Esophagus muscularis mucosa (tissue), 4 donors: ENCODE data around the gene ABCA1. TPM values are rescaled to one million over a fixed set of nuclear protein-coding genes. Genes with fewer than 3 reads are reported as not detected.

Source experiments
- DNase-seq: peaks from one replicate; pipeline ENCODE4 v3.0.0-alpha.2; 2017; ENCODE audit errors: extremely low spot score
- H3K27ac ChIP-seq, 4 donors: fragments of 200-600 bp; sonication (generic); replicated peaks in 1 of 4; 1 replicate in 3 of 4; 2 replicates in 1 of 4; pipeline ENCODE4 v1.5.1; 2016 to 2019; ENCODE audit warnings: mild to moderate bottlenecking in 1 of 4
- H3K27me3 ChIP-seq, 4 donors: fragments of 200-600 bp; sonication (generic); one replicate each; pipeline versions ENCODE4 v1.5.1 to v1.6.0; 2016 to 2019
- H3K36me3 ChIP-seq, 4 donors: fragments of 200-600 bp; sonication (generic); one replicate each; pipeline ENCODE4 v1.5.1; 2016 to 2019
- H3K4me1 ChIP-seq, 4 donors: fragments of 200-600 bp; sonication (generic); one replicate each; pipeline ENCODE4 v1.5.1; 2016 to 2019
- H3K4me3 ChIP-seq, 4 donors: fragments of 200-600 bp; sonication (generic); 1 replicate in 2 of 4; 2 replicates in 2 of 4; pipeline ENCODE4 v1.5.1; 2016 to 2019; ENCODE audit warnings: mild to moderate bottlenecking in 4 of 4, moderate library complexity in 1 of 4
- H3K9me3 ChIP-seq, 4 donors: fragments of 200-600 bp; sonication (generic); 1 replicate in 3 of 4; 2 replicates in 1 of 4; pipeline ENCODE4 v1.5.1; 2016 to 2019
- CTCF ChIP-seq, 3 experiments: fragments of 200-600 bp in 2 of 3; fragments of 450-650 bp in 1 of 3; sonication (generic) in 2 of 3; IDR thresholded peaks; one replicate each; pipeline ENCODE4 v1.5.1; 2017 to 2019; ENCODE audit warnings: antibody characterized with exemption in 3 of 3, mild to moderate bottlenecking in 2 of 3, moderate library complexity in 1 of 3
- EP300 ChIP-seq: sonication (generic); formaldehyde crosslinking; IDR thresholded peaks from one replicate; pipeline ENCODE4 v1.6.1; 2017; ENCODE audit warnings: antibody characterized with exemption
- POLR2A ChIP-seq: fragments of 450-650 bp; IDR thresholded peaks from one replicate; pipeline ENCODE4 v1.6.1; 2017; ENCODE audit warnings: antibody characterized with exemption, moderate library complexity, mild to moderate bottlenecking, low read depth
- POLR2AphosphoS5 ChIP-seq, 2 donors: sonication (generic); formaldehyde crosslinking; IDR thresholded peaks; one replicate each; pipeline ENCODE4 v1.6.1; 2017; ENCODE audit warnings: antibody characterized with exemption in 2 of 2
- WGBS: methylation state at CpG from one replicate; pipeline ENCODE4 v1.1.5; 2018; 5-methylcytosine and 5-hydroxymethylcytosine counted together
- intact Hi-C: fragments of 100-400 bp; cut with DNase I; formaldehyde crosslinking; loops from one replicate; pipeline ENCODE4 v1.15.1; 2023
- total RNA-seq, 4 donors: library from RNA; depleted of rRNA; stranded (reverse); fragments of >200 nt; gene quantifications; one replicate each; pipeline versions ENCODE4 v1.1.0 to v1.2.1, GENCODE V29; 2016

ABCA1 gene
- total RNA-seq, 4 donors from 2014 or later: 47.8 to 73.9 (median 54.7) TPM

- no peak for DNase-seq
- intact Hi-C loops: no loop called here
- Histone ChIP-seq H3K27ac (no peak overlapping the region), H3K9me3 (no peaks in the 10 kb centered on the region), H3K4me3 (no peak overlapping the region), H3K27me3 (no peaks in the 10 kb centered on the region), H3K36me3 (peaks cover 91 to 100% (median 98%) of the 10 kb centered on the region in 4 donors), H3K4me1 (peaks cover 0 to 23% (median 7%) of the 10 kb centered on the region in 4 donors)
- 86% methylated on average over 3 of the region's 3 CpGs for WGBS
- TF ChIP-seq POLR2AphosphoS5 (IDR thresholded peaks at IDR 0.05) (no peak), POLR2A (no peak), CTCF (IDR thresholded peaks at IDR 0.05) (no peak), EP300 (no peak)
These were observed 96.3 kb downstream of the ABCA1 start for GRCh38 chr9:104831681-104832080.

DNA sequence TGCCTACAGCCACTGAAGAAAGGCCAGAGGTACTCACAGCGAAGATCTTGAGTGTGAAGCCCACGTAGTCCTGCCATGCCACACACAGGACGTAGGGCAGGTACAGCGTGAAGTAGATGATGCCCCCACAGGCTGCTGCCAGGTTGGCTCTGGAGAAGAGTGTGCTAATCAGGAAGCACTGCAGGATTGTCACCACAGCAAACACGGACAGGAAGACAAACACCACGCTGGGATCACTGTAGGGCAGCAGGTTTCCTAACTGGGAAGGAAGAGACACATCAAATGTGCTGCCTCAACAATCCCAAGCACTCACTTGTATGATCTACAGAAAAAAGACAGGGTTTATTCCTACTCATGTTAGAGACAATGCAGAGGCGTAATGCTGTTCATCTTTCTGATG, 101.0 kb downstream of the ABCA1 start:
- peaks cover 98 to 100% (median 99%) of the 10 kb centered on the region in 4 donors for H3K36me3 ChIP-seq
- no peaks in the 10 kb centered on the region for H3K9me3 ChIP-seq
- H3K27me3 ChIP-seq: no peaks in the 10 kb centered on the region
- TF ChIP-seq POLR2AphosphoS5 (IDR thresholded peaks at IDR 0.05) (no peak), POLR2A (no peak), CTCF (IDR thresholded peaks at IDR 0.05) (no peak), EP300 (no peak)
- intact Hi-C loops: no loop called here
- H3K4me1 ChIP-seq: no peaks in the 10 kb centered on the region
- H3K27ac ChIP-seq: no peak overlapping the region
- WGBS: 83% methylated on average over 7 of the region's 7 CpGs
- DNase-seq: no peak
- H3K4me3 ChIP-seq: no peak overlapping the region

- WGBS: 82% methylated on average over 3 of the region's 3 CpGs
- intact Hi-C loops: no loop called here
- H3K27ac ChIP-seq: no peak overlapping the region
- H3K4me3 ChIP-seq: no peak overlapping the region
- H3K9me3 ChIP-seq: no peaks in the 10 kb centered on the region
- H3K36me3 ChIP-seq: peaks cover 98 to 100% (median 99%) of the 10 kb centered on the region in 4 donors
- DNase-seq: no peak
- H3K4me1 ChIP-seq: no peaks in the 10 kb centered on the region
- H3K27me3 ChIP-seq: no peaks in the 10 kb centered on the region
- TF ChIP-seq POLR2A (no peak), POLR2AphosphoS5 (IDR thresholded peaks at IDR 0.05) (no peak), CTCF (IDR thresholded peaks at IDR 0.05) (no peak), EP300 (no peak)
These were observed 101.7 kb downstream of the ABCA1 start for GRCh38 chr9:104826079-104826775.

DNA sequence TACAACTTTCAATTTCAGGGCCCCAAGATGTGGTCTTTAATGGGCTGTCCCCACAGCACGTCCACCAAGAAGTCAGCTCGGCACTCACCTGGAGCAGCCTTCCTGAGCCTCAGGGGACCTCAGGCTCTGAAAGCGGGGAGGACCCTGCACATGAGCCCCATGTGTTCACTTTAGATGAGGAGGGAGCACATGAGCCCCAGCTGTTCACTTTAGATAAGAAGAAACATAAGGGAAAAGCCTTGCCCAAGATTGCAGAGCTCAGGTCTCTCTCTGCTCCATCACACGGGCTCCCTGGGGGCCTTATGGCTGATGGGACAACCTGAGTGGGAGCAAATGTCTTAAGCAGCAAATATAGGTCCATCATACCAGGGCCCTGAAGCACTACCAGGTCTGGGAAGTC, 107.6 kb downstream of the ABCA1 start:
- H3K4me1 ChIP-seq: no peaks in the 10 kb centered on the region
- TF ChIP-seq EP300 (no peak), POLR2A (no peak), CTCF (IDR thresholded peaks at IDR 0.05) (no peak), POLR2AphosphoS5 (IDR thresholded peaks at IDR 0.05) (no peak)
- no peaks in the 10 kb centered on the region for H3K9me3 ChIP-seq
- 97% methylated on average over 3 of the region's 4 CpGs for WGBS
- no peaks in the 10 kb centered on the region for H3K27me3 ChIP-seq
- H3K4me3 ChIP-seq: no peak overlapping the region
- DNase-seq: no peak
- no peak overlapping the region for H3K27ac ChIP-seq
- intact Hi-C loops: loop anchor here (5.0 kb wide), 1 partner anchor 33 kb away; no protein-coding TSS in a partner anchor
- H3K36me3 ChIP-seq: peaks cover 96 to 100% (median 100%) of the 10 kb centered on the region in 4 donors

- no peaks in the 10 kb centered on the region for H3K9me3 ChIP-seq
- WGBS: 73% methylated on average over 3 of the region's 3 CpGs
- intact Hi-C loops: no loop called here
- TF ChIP-seq EP300: no peak
- no peaks in the 10 kb centered on the region for H3K4me1 ChIP-seq
- DNase-seq: no peak
- no peak overlapping the region for H3K27ac ChIP-seq
- peaks cover 95 to 100% (median 100%) of the 10 kb centered on the region in 4 donors for H3K36me3 ChIP-seq
- H3K4me3 ChIP-seq: no peak overlapping the region
- H3K27me3 ChIP-seq: no peaks in the 10 kb centered on the region
These were observed 108.9 kb downstream of the ABCA1 start for GRCh38 chr9:104819033-104819432.
